GM18861 (cell line): ENCODE measurements around the gene STK39.

Experiments used
- ATAC-seq: cut with Tn5 transposase; IDR thresholded peaks from one replicate; pipeline ENCODE4 v1.9.1; 2021; ENCODE audit not compliant: unreplicated experiment

The STK39 gene

DNA sequence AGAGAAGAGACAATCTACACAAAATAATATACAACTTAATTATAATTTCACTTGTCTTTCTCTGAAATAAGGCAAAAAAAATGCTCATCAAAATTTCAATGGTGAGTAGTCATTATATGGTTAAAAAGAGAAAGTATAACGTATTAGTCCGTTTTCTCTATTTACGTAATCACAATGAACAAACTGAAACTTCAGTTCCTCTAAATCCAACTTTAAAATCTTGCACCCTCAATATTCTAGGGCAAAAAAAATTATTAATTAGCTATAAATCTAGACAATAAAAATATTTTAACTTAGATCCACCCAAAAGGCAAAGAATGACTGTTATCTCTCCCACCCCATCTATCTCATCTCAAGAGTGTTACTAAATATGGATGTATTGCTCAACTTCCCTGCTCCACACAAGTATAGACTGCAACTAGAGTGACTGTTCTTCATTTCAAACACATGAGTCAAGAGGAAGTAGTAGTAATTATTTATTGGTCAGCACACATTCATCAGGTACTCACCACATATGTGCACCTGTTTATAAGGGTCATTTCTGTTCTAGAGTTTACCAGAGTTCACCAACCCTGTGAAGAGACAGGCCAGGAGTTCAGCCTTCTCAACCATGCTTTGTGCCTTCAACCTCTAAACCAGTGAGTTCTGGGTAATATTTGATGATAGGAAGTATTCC lies 36.4 kb downstream of the STK39 start:
- no peak for ATAC-seq

DNA sequence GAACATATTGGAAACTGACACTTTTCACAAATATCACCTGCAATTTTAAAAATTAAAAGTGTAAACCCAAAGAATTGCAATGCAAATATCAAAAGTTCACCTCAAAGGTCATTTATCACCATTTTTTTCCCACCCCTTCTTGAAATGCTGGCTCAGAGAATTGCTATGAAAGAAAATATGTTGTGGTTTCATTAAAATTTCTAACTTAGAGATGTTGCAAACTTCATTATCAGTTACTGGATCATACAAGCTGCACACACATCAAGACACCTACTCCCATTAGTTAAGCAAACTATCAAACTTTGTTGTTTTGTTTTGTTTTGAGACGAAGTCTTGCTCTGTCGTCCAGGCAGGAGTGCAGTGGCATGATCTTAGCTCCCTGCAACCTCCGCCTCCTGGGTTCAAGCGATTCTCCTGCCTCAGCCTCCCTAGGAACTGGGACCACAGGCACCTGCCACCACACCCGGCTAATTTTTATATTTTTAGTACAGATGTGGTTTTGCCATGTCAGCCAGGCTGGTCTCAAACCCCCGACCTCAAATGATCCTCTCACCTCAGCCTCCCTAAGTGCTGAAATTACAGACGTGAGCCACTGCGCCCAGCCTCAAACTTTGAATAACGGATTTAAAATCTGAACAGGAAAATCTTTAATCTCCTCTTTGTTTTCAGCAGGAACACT lies 37.0 kb downstream of the STK39 start:
- no peak for ATAC-seq

DNA sequence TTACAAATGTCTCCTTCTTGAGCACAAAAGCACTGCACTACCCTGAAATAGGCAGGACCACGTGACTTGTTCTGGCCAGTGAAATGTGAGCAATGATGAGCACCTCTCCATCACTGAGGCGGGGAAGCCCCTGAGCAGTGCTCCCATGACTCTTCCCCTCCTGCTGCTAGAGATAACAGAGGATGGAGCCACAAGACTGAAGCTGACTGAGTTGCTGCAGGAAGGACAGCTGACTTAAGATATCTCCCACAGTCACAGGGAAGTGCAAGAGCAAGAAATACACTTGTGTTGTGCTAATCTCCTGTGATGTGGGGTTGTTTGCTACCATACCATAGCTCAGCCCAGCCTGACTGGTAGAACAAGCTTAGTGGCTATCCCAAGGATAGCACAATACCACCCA lies 38.7 kb downstream of the STK39 start:
- ATAC-seq: no peak

DNA sequence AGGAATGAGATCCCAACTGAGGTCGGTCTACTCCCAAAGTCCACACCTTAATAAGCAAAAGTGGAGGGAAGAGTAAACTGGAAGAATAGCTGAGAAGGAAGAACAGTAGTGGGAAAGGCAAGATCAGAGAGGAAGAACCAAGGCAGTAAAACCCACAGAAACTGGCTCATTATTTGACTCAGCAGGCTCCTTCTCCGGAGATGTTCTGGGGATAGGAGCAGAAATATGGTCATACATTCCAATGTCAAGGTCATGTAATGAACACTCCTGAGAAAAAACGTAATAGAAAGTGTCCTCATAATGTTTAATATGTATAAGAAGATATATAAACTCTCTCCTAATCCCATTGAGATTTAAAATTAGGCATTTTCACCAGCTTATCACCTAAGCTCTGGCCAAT lies 39.5 kb downstream of the STK39 start:
- ATAC-seq: no peak

DNA sequence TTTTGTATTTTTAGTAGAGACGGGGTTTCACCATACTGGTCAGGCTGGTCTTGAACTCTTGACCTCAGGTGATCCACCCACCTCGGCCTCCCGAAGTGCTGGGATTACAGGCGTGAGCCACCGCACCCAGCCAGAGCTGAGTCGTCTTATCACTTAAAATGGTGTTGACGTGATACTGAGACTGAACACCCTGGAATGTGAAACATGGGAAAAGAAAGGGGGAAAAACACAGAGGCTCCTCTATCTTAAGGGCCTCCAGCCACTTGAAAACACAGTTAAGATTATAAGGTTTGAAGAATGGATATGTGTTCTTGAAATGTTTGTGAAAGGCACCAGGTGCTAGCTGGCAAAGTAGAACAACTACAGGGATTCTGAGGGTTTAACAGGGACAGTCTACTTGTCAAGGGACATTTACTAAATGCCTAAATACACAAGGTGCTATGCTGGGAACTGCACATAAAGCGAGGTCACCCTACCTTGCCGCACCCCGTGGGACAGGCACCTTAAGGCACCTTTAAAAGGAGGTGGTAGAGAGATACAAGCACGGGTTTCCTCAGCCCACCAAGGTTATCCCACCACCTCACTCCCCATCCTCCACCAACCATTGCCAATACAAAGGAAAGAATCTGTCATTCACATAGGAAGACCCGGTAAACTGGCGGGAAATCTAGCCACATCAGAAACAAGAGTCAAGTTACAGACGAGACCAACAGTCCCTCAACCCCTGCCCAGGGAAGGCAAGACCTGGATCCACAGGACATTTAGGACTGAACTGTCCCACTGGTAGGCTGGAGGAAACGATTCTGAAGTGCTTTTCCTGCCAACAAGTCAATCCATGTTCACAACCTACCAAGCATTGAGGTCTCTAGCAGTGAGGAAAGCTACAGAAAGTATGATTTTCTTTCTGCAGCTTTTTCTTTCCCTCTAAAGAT lies 43.4 kb downstream of the STK39 start:
- ATAC-seq: no peak

DNA sequence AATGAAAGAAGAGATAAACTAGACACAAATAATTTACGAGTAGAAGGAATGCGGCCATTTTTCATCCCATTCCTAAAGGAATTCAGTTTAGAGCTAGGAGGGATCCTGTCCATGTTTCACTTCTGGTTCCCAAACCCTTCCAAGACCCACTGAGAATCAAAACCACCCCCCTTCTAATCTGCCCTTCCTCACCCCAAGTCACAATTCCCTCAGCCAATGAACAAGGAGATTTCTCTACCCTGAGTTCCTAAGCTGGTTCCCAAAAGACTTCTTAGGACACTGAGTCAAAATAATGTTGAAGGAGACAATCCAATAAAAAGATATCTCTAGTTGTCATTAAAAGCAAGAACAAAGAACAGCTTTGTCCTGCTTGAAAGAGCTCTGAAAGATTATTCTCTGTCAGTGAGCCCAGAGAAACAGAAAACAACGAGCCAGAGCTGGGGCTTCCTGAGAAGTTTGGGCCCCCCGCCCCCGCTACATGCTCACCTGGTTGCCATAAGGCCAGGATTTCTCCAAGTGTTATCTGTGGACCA lies 45.7 kb downstream of the STK39 start:
- no peak for ATAC-seq

GRCh38 chr2:168200930-168201583 lies 46.3 kb downstream of the STK39 start:
- ATAC-seq: no peak

DNA sequence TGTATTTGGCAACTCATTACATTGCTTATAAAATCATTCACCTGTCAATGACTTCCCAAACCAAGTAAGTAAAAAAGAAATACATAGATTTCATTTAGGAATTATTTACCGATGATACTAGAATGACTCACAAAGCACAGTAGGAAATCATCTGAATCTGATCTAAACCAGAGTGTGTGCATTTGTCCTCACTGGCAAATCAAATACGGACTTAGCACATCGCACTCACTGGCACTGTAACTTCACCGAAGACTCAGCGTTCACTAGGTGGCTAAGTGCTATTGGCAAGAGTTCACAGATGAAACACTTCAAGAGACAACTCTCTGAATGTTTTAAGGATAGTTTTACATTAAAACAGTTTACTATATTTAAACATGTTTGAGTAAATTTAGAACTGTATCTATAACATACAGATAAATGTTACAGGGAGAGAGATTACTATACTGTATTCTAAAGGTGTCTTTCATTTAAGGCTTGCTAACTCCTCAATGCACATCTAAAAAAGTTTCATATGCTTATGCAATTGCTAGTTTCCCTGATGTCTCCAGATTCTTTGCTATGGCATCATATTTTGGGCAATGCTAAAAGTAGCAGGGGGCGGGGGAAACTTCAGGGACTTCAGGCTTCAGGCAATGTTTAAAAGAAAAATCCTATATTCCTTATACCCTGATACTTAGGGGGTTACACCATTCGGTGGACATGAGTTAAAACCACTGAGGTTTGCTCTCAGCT lies 48.8 kb downstream of the STK39 start:
- no peak for ATAC-seq

DNA sequence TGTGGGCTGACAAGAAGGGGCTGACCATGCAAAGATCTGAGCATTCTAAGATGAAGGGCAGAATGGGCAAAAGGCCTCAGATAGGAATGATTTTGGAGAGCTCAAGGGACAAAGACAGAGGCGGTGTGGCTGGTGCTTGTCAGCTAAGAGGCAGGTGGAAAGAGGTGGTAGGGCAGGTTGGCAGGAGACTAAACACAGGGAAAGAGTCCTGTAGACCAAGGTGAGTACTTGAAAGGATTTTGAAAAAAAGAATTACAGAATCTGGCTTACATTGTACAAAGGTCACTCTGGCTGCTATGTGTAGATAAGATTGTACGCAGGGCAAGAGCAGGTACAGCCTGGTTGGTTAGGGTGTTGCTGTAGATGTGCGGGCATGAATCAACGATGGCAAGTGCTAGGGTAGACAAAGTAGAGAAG lies 50.6 kb downstream of the STK39 start:
- ATAC-seq: no peak

- peak; percentile 91 for ATAC-seq
Observed at GRCh38 chr2:168194784-168195522, 52.4 kb downstream of the STK39 start.

DNA sequence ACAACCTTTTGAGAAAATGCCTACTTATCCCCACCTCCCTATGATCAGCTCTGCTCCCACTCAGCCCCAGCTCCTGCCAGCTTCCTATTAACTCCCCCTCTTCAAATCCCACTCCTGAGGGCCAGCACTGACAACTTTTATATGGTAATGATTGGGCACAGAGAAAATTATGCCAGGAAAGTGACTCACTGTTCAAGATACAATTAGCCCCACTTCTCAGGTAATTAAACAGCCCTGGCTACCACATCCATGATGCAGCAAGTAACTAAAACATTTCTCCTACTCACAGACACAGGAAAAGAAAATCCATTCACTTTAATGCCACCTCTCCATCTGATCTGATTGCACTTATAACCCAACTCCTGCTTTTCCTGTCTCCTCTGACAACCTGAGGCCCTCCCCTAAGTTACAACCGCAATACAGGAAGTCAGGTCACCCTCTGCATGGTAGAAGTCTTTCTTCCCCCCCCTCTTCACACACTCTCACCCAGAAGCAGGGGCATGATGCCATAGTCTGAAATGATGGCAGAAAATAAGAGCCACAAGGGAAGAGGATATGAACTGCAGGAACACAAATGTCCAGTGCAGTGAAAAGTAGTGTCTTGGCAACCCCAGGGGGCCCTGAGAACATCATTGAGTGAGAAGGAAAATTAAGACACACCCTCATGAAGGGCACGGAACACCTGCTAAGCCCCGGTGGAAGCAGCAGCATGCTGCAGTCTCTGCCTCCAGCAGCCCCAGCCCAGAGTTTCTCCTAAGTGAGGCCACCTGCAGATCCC lies 54.4 kb downstream of the STK39 start:
- no peak for ATAC-seq

DNA sequence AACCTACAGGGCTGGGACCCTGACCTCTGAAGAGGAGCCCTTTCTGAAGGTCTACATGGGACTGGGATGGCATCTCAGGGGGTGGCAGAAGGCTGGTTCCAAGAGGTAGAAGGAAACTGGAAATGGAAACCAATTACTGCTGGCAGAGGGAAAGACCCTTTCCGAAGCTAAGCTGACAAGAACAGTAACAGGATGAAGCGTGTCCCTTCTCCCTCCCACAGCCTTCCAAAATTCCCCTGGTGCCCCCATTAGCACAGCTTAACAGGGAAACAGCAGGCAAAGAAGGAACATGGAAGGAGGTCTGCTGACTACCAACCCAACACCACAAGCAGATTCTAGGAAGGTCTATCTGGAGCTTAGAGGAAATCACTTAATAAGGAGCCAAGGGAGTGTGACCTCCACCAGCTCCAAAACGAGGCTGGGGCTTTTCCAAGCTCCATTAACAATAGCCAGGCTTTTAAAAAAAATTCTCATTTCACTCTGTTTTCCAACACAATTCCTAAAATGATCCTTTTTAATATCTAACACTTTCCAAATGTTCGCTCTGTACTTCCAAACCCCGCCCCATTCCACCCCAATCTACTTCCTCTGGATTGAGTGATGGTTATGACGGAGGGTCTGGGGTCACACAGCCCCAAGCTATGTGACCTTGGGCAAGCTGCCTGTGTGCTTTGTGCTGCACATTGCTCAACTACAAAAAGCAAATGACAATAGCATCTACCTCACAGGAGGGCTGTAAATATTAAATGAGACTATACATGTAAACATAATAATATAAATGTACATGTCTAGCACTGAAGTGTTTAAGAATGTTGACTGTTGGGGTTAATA lies 55.2 kb downstream of the STK39 start:
- no peak for ATAC-seq

DNA sequence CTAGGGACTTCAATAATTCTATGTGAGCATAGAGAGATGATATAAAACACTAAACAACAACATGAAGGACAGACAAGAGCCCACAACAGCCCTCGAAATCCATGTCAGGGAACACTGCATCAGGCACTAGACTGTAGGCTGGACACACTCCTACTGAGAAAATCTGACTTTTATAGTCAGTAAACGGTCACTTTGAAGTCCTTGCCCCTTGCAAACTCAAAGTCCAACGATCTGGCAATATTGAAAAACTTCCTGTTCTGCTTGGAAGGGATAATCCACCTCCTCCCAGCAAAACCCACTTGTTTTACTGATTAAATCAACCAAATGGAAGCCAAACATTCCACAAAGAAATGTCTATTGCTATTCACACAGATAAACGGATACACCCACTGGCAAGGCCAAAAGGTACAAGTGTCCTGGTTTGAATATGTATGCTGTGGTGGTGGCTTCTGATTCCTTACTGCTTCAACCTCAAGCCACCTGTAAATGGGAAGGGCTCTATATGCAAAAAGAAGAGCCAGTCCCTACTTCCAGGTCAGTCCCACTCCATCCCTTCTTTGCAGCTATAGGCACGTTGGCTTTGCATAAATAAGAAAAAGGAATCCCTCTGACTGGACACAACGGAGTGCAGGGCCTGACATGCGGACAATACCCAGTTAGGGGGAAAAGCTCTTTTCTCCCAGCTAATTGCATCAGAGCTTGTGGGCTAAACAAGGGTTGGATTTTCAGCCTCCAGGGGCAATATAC lies 56.6 kb downstream of the STK39 start:
- no peak for ATAC-seq

DNA sequence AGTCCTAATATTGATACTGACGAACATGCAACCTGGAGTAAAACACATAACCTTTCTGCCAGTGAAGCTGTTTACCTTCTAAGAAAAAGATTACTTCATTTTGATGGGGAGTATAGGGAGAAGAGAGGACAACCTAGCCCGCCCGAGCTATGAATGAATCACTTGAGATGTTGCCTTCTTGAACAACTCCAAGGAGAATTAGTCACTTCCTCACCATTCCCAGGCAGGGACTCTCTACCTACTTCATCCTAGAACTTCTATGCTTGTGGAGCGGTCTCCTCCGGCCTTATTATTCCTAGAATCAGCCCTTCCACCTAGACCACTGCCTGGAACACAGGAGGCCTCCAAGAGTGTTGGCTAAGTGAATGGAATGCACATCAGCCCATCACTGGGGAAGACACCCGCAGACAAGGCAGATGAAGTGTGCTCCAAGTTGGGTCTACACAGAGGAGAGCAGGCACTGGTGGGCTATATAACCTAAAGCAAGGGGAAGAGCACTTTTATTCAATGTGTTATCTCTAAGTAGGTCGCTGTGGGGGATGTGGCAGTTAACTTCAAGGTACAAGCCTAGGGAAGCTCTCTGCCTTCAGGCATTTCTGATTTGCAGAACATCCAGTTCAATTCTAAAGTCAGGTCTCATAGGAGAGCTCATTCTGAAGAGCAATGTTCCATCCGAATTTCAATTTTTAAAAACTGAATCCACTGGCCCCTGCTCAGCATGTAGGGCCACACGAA lies 57.4 kb downstream of the STK39 start:
- no peak for ATAC-seq

DNA sequence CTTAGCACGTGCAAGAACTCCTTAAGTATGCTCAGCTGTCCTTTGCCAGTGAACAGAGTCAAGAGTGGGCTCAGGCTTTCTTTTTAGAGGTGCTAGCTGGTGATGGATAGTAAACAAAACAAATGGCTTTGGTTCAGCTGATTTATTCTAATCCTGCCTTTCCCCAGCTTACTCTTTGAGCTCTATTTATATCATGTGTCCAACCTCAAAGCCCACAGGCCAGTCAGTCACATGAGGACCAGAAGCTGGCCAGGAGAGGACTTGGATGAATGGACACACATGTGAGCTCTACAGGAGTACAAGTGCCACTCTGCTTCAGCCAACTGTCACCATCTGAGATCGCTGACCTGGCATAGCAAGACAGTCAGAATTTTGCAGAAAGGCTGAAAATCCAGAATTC lies 59.4 kb downstream of the STK39 start:
- no peak for ATAC-seq

DNA sequence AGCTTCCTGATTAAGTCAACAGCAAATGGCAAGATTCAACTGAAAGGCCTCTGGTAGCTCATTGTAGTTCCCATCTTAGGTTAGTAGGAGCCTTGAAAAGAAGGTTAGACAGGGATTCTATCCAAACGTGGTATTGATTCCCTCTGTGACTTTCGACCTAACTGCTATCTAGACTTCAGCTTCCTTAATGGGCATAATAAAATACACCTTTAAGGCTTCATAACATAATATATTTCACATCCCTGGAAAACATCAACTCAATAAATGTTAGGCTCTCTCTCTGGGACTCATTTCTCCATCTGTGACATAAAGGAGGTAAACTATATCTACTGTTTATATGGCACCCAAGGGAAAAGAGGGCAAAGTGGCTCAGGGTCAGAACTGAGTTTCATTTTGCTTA lies 60.9 kb downstream of the STK39 start:
- ATAC-seq: no peak
